NOMO-1 treated with DMSO at 0.1 percent for 48 hours (cell line): ENCODE data around the gene B4GALNT3.

Experiments
- DNase-seq: peaks from one replicate; lab custom pipeline; 2025; ENCODE audit not compliant: unreplicated experiment; lab: John Stamatoyannopoulos, UW

The B4GALNT3 gene

DNA sequence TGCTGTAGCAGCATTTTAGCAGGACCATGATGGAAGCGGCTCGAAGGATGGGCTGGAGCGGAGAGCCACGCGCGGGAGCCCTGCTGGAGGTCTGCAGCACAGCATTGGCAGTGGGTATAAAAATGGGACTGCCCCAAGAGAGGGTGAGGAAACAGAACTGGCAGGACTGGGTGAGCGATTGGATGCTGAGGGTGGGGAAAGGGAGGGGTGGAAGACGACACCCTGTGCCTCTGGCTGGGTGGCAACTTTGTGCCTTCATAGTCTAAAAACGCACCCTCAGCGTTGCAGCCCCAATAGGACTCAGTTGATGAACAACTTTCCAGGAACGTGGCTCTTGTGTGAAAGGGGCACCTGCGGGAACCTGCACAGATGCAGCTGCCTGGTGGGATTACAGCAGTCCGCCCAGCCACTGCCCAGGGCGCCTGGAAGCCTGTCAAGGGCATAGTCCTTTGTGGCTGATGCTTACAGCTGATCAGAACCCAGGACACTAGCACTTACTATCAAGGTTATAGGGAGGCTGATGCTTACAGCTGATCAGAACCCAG lies 130.5 kb downstream of the B4GALNT3 start:
- DNase-seq = no peak

DNA sequence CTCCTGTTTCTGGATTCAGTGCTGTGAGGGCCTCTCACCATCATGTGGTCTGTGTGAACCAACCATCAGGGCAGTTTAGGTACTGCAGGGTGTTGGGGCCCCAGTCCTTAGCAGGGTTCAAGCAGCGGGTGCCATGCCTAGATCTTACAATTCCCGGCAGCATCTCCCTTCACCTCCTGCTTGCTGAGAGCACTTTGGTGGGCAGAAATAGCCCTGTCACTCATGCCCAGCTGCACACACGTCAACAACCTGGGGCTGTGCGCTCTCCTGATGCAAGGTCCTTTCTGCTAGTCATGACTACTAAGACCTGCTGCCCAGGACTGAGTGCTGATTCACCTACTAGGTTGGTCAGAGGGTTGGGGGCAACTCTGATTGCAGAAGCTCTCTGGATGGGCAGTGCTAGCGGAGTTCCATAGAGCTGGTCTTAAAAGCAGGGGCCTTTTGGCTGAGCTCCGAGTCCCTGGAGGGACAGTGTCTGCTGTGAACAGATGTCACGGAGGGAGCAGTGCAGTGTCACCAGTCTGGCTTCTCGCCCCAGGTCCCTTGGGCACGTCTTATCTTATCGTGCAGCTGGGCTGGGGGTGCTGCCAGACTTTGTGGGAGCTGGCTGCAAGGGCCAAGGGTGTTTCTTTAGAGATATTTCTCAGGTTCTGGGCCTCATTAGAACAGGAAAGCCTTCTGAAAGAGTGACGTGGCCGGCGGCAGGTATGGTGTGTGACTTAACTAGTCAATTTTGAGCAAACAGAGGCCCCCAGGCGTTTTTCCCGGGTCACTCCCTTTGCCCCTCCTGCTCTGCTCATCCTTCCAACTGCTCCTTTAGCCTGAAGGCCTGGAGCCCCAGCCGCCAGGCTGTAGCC lies 131.7 kb downstream of the B4GALNT3 start:
- DNase-seq = no peak

DNA sequence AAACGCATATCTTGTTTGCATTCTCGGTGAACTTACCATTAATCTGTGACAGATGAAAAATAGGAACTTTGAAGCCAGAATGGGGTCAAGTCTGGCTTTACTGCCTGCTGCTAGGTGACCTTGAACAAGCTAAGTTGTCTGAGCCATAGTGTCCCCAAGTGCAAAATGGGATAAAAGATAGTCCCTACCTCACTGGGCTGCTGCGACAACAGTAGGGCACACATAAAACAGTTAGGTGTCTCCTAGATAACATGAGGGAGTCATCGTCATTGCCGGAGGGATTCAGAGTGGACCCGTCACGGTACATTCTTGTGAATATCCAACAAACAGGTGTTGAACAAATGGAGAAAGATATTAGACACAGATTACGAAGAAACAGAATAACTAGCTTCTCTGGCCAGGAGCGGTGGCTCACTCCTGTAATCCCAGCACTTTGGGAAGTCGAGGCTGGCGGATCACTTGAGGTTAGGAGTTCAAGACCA lies 132.3 kb downstream of the B4GALNT3 start:
- DNase-seq = no peak

DNA sequence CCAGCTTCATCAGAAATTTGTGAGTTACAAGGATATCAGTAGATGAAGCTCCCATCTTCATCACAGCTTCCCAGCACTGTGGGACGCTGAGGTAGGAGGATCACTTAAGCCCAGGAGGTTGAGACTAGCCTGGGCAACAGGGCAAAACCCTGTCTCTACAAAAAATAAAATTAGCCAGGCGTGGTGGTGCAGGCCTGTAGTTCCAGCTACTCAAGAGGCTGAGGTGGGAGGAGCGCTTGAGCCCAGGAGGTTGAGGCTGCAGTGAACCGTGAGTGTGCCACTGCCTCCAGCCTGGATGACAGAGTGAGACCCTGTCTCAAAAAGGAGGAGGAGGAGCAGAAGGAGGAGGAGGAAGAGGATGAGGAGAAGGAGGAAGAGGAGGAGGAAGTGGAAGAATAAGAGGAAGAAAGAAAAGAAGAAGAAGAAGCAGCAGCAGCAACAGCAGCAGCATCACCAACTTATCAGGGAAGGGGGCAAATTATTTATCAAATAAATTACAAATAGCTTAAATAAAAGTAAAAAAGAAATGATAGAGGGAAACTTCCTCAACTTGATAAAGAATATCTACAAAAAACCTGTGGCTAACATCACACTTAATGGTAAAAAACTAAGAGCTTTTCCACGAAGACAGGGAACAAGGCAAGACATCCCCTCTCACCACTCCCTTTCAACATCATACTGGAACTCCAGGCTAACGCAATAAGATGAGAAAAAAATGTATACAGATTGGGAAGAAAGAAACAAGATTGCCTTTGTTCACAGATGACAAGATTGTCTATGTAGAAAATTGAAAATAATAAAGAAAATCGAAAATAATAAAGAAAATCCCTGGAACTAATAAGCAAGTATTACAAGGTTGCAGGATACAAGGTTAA lies 133.9 kb downstream of the B4GALNT3 start:
- no peak for DNase-seq

DNA sequence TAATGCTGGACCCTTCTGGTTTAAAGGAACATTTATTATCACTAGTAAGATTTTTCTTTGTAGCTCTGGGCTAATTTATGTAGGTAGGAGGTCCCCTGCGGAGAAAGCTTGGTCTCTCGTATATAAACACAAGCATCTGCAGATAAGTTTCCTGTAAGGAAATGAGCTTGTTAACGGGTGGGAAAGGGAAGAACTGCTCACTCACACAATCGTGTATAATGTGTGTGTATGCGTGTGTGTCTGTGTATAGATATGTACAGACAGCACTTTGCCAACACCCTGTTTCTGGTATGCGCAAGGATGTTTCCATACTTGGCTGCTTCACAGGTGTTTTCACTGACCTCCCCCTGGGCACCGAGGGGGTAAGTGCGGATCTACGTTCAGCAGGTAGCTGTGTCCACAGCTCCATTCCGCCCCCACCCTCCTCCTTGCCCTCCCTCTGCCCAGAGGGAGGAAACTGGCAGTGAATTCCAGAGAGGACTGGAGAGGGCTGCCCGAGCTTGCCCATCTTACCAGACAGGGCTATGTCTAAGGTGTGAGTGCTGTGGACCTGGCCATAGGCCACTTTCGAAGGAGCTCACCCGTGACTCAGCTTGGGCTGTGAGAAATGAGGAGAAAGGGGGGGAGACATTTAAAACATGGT lies 138.3 kb downstream of the B4GALNT3 start:
- DNase-seq = no peak

DNA sequence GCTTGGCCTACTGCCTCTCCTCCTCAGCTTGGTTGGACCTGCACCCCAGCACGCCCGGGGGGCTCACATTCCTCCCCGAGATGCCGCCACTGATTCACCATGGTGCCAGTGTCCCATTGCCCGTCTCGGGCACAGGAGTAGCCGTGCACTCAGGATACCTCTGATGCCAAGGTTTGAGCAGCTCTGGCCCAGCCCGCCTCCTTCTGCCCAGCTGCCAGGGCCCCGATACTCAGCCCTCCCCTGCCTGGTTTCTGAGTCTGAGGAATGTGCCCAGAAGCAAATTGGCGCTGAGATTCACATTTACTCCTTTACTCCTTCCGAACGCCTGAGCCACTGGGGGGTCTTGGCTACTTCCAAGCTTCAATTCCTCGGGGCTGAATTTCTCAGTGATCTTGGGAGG lies 140.0 kb downstream of the B4GALNT3 start:
- DNase-seq = no peak

DNA sequence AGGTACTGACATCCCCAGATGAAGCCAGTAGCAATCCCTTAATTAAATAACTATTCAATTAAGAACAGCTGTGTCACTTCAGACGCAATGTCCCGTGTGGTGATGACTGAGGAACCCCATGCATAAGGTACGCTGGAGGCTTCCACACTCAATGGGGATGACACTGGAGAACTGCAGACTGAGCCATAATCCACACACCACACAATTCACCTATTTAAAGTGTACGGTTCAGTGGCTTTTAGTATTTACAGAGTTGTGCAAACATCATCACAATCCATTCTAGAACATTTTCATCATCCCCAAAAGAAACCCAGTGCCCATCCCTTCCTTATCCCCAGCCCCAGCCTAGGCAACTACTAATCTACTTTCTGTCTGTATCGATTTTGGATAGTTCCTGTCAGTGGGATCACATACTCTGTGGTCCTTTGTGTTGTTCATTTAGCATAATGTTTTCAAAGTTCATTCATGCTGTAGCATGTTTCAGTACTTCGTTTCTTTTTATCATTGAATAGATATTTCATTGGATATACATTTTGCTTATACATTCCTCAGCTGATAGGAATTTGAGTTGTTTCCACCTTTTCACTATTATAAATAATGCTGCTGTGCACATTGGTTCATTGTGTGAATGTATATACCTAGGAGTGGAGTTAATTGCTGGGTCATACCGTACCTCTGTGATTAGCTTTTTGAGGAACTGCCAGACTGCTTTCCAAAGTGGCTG lies 142.4 kb downstream of the B4GALNT3 start:
- no peak for DNase-seq

DNA sequence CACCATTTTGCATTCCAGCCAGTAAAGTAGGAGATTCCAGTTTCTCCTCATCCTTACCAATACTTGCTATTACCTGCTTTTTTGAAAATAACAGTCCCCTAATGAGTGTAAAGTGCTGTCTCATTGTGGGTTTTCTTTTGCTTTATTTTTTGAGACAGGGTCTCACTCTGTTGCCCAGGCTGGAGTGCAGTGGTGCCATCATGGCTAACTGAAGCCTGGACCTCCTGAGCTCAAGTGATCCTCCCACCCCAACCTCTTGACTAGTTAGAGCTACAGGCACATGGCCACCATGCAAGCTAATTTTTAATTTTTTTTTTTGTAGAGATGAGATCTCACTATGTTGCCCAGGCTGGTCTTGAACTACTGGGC lies 142.9 kb downstream of the B4GALNT3 start:
- DNase-seq = no peak

DNA sequence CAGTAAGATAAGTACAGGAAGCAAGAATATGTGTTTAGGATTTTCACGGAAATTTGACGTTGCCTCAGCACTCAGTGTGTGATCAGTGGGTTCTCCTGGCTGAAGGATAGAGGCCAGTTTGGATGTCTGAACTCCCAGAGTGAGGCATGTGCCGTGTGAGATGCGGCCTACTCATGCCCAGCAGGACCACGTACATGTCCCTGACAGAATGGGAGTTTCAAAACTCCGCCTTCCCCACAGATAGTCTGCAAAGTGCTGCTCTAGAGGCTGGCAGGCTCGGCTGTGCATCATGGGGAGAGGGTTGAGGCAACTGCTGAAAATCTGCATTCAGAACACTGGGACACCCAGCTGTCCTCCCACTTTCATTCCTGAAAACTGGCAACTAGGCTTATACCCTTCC lies 145.2 kb downstream of the B4GALNT3 start:
- no peak for DNase-seq

DNA sequence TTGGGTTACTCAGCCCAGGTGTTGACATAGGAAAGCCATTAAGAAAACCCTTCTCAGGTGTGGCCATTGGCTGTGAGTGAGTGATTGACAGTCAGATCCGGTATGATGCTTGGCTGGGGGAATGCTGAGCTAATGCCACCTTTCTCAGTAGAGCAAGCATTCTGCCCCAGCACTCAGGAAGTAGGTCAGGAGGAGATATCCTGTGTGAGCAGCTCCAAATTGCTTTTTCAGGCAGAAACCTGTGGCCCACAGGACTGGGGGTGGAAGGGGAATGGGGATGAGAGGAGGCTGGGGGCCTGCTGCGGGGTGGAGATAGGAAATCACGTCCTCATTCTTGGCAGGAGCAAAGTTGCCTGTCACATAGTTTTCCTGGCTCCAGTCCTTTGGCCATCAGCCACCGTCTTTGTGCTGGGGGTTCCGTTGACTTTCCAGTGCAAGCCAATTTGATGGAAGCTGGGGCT lies 147.8 kb downstream of the B4GALNT3 start:
- DNase-seq = no peak

DNA sequence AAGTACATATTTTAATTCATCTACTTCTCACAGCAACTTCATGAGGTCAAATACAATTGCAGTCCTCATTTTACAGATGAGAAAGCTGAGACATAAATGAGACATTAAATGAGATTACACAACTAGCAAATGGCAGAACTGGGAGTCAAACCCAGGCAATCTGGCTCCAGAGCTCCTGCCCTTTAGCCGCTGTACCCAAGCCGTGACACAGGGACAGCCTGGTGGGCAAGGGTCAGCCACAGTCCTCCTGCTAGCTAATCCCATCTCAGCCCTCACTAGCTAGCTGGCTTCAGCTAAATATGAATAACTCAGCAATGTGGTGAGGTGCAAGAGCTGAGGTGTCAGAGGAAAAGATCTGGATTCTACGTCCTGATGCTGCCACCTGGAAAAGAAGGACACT lies 148.7 kb downstream of the B4GALNT3 start:
- DNase-seq = no peak

DNA sequence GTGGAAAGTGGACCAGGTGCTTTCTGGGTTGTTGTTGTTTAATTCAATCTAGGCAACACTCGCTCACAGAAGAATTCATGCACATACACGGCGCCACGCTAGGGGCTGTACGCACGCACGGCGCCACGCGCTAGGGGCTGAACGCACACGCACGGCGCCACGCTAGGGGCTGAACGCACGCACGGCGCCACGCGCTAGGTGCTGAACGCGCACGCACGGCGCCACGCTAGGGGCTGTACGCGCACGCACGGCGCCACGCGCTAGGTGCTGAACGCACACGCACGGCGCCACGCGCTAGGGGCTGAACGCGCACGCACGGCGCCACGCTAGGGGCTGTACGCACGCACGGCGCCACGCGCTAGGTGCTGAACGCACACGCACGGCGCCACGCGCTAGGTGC lies 149.2 kb downstream of the B4GALNT3 start:
- DNase-seq = no peak

DNA sequence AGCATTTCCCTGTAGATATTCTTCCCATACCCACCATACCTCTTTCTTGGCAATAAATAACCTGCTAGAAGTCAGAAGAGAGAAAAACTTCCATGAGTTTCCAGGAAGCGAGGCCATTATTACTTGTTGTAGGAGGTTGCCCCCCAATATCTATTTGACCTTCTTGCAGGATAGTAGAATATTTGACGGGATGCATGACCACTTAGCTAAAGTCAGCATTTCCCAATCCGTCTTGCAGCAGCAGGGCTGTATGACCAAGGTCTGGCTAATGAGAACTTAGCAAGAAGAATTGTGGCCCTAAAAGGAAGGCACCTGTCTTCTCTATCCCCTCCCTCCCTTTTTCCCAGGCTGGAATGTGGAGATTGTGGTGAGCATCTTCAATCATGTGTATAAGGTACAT lies 152.0 kb downstream of the B4GALNT3 start:
- DNase-seq = no peak

DNA sequence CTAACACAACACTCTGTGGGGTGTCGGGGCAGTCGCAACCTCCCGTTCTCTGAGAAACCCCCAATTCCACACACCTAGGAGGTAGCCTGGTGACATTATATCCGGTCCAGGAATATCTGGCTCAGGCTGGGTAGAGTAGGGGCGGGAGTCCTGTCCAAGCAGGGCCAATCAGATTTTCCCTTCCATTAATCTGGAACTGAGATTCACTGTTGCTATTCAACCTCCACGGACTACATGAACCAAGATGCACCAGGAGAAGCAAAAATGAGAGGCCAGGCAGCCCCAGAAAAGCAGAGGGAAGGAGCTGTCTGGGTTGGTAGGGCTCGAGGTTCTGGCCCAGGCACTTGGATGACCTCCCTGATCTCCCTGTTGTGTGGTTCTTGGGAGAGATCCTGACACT lies 152.6 kb downstream of the B4GALNT3 start:
- no peak for DNase-seq

DNA sequence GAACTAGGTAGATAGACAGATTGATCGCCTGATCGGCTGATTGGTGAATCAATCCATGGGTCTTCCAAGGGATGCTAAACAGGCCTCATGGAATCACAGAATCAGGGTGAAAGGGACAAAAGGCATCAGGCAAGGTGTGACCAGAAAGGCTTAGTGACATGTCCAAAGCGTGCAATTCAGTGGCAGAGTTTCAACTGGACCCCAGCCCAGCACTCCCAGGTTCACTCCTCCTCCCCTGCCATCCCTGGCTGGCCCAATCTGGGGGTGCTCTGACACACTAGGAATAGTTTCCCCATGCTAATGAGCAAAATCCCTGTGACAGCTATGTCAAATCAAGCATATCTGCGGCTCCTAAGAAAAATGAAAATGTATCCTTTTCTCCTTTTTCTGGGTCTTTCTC lies 153.1 kb downstream of the B4GALNT3 start:
- no peak for DNase-seq
